ENCODE results near the gene WWOX.

DNA sequence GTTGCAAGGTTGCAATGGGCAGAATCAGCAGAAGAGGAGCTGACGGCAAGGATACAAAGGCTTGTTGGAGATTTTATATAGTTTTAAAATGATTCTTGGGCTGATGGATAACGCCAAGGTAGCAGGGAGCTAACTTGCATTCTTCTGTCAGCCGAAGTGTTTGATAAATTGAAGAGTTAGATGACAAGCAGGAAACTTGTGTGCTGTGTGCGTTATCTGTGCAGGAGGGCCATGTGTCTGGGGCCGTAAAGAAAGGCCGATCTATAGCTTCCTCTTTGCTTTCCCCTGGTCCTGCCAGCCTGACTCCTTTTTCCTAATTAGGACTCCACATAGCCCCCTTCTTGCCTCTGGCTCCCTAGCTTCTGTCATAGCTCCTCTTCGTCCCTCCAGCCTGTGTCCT is 6.7 kb upstream of the WWOX start:
- TF ChIP-seq, protein P1, sequence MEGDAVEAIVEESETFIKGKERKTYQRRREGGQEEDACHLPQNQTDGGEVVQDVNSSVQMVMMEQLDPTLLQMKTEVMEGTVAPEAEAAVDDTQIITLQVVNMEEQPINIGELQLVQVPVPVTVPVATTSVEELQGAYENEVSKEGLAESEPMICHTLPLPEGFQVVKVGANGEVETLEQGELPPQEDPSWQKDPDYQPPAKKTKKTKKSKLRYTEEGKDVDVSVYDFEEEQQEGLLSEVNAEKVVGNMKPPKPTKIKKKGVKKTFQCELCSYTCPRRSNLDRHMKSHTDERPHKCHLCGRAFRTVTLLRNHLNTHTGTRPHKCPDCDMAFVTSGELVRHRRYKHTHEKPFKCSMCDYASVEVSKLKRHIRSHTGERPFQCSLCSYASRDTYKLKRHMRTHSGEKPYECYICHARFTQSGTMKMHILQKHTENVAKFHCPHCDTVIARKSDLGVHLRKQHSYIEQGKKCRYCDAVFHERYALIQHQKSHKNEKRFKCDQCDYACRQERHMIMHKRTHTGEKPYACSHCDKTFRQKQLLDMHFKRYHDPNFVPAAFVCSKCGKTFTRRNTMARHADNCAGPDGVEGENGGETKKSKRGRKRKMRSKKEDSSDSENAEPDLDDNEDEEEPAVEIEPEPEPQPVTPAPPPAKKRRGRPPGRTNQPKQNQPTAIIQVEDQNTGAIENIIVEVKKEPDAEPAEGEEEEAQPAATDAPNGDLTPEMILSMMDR (IDR thresholded peaks at IDR 0.05): no peak
- no peak for TF ChIP-seq EZH2 (IDR thresholded peaks at IDR 0.05; ENCODE audit: borderline replicate concordance, insufficient read depth, low read depth, low read length, poor library complexity, severe bottlenecking)
